Heart right ventricle (tissue), 16 donors: ENCODE measurements around the gene THBD. TPM values are rescaled to one million over a fixed set of nuclear protein-coding genes. Genes with fewer than 3 reads are reported as not detected.

Experiments used
- ATAC-seq, 8 donors: fragments of 200-7000 bp; cut with Tn5 transposase; one replicate each; pipeline ENCODE4 v1.9.1; 2020; ENCODE audit warnings: mild to moderate bottlenecking in 8 of 8, moderate library complexity in 8 of 8, moderate number of reproducible peaks in 1 of 8
- DNase-seq, 2 donors: peaks; one replicate each; pipeline ENCODE4 v3.0.0-alpha.2; 2020
- H3K27ac ChIP-seq, 10 donors: fragments of 200-600 bp; sonication (generic) in 2 of 10; one replicate each; pipeline versions ENCODE4 v1.5.0 to v1.8.0; 2020 to 2022; ENCODE audit warnings: mild to moderate bottlenecking in 3 of 10
- H3K27me3 ChIP-seq, 7 donors: fragments of 200-600 bp; one replicate each; pipeline ENCODE4 v1.8.0; 2021 to 2022; ENCODE audit warnings: mild to moderate bottlenecking in 2 of 7
- H3K36me3 ChIP-seq, 9 donors: fragments of 200-600 bp; sonication (generic) in 1 of 9; one replicate each; pipeline versions ENCODE4 v1.5.0 to v1.8.0; 2020 to 2022; ENCODE audit warnings: mild to moderate bottlenecking in 2 of 9
- H3K4me1 ChIP-seq, 9 donors: fragments of 200-600 bp; sonication (generic) in 1 of 9; one replicate each; pipeline versions ENCODE4 v1.5.0 to v1.8.0; 2020 to 2022; ENCODE audit warnings: mild to moderate bottlenecking in 4 of 9
- H3K4me3 ChIP-seq, 10 donors: fragments of 200-600 bp; sonication (generic) in 2 of 10; one replicate each; pipeline versions ENCODE4 v1.5.0 to v1.8.0; 2020 to 2022; ENCODE audit warnings: mild to moderate bottlenecking in 7 of 10, moderate library complexity in 2 of 10
- H3K9me3 ChIP-seq, 11 donors: fragments of 200-600 bp in 10 of 11; sonication (generic) in 2 of 11; one replicate each; pipeline versions ENCODE4 v1.5.0 to v1.8.0; 2013 to 2022; ENCODE audit warnings: mild to moderate bottlenecking in 2 of 11, control low read depth in 1 of 11, moderate library complexity in 1 of 11
- CTCF ChIP-seq, 9 donors: fragments of 200-600 bp; sonication (generic) in 2 of 9; IDR thresholded peaks; one replicate each; pipeline versions ENCODE4 v1.5.0 to v1.8.0; 2021 to 2022; ENCODE audit warnings: antibody characterized with exemption in 9 of 9, mild to moderate bottlenecking in 5 of 9, moderate library complexity in 1 of 9
- WGBS, 2 donors: extraction: QIAGEN DNeasy Blood & Tissue Kit; methylation state at CpG; one replicate each; pipeline ENCODE4 v1.1.7; 2013; ENCODE audit warnings: inconsistent platforms in 1 of 2; 5-methylcytosine and 5-hydroxymethylcytosine counted together
- intact Hi-C, 10 donors: fragments of 100-400 bp; cut with DNase I; formaldehyde crosslinking; loops; one replicate each; pipeline versions ENCODE4 v1.11.1 to v1.14.2; 2022
- polyA plus RNA-seq, 2 donors: library from polyadenylated mRNA; stranded (reverse); fragments of 200-250 nt; gene quantifications; one replicate each; pipeline ENCODE4 v1.2.3, GENCODE V29; 2013
- total RNA-seq, 10 donors: library from RNA; stranded (reverse); fragmentation: NEBNext Ultra II Directional in 3 of 10; extraction: Animal tissue kit (Norgen Biotek cat#: 25700) in 3 of 10; gene quantifications; one replicate each; pipeline versions ENCODE4 v1.2.1 to v1.2.4, GENCODE V29; 2021 to 2023
- donor health status: Arrhythmogenic right ventricular cardiomyopathy.
- donor health status: ischemic (EF 13 %, LVEDD 7.1; RV severe dilation, severe dysfunction).
- donor health status: healthy with polysubstance abuse.
- donor health status: DM: no; HTN: yes; CAD: no.
- donor health status: DM: no; HTN: no; CAD: no.
- donor health status: ischemic (EF 25% LVEDD 6.9; RV normal size, moderate dysfunction).
- donor health status: ischemic (EF 25% LVEDD 5.7; RV mildly dilated, moderate dysfunction).
- donor health status: healthy.
- donor health status: DM: yes; HTN: yes; CAD: no.
- donor health status: Ischemic cardiomyopathy.
- donor health status: ischemic (EF 35%, LVEDD 5.7; RV mildly dilated, moderate dysfunction).
- donor health status: nonischemic (EF 11% LVEDD 7.7; RV severe dilation, severe dysfunction).
- donor health status: DM: yes; HTN: yes; CAD: no.
- donor health status: PGD.
- donor health status: ischemic (EF 29% LVEDD 5.4; RV normal size, mild dysfunction).
- donor health status: nonischemic (EF 23%, LVEDD 6.1; RV moderate dilation, normal function).

Gene THBD
- total and polyA plus RNA-seq, 12 donors: 11.1 to 61.0 (median 17.4) TPM

GRCh38 chr20:23035731-23036130, 13.7 kb downstream of the THBD start:
- intact Hi-C loops: loop anchor here in 1 of 10 donors (10.0 kb wide), 1 partner anchor 341 kb away; no protein-coding TSS in a partner anchor
- no peak for TF ChIP-seq CTCF (IDR thresholded peaks at IDR 0.05)
- Histone ChIP-seq H3K4me3 (peak overlapping the region in 4 of 10 donors; percentile 28 to 41 (median 32)), H3K9me3 (no peaks in the 10 kb centered on the region), H3K27me3 (peaks cover 0 to 70% (median 48%) of the 10 kb centered on the region in 7 donors), H3K4me1 (peaks cover 0 to 20% (median 15%) of the 10 kb centered on the region in 9 donors), H3K36me3 (no peaks in the 10 kb centered on the region), H3K27ac (no peak overlapping the region)
- 94 to 95% methylated on average over 41 of the region's 41 CpGs for WGBS, 2 donors
- no peak for DNase-seq
- ATAC-seq: no peak

GRCh38 chr20:23034721-23035671, 14.5 kb downstream of the THBD start, which contains the start of gene SSTR4:
Gene SSTR4 (plus strand): TSS chr20:23035312. CDS start chr20:23035484, 172 bp downstream.
- Histone ChIP-seq H3K36me3 (no peaks in the 10 kb centered on the region), H3K27ac (no peak within 1 kb of the TSS), H3K27me3 (peaks cover 0 to 68% (median 42%) of the 10 kb centered on the region in 7 donors), H3K4me3 (peak within 1 kb of the TSS in 5 of 10 donors; percentile 28 to 41 (median 35)), H3K9me3 (no peaks in the 10 kb centered on the region), H3K4me1 (peaks cover 0 to 20% (median 15%) of the 10 kb centered on the region in 9 donors)
- ATAC-seq (no peak), DNase-seq (no peak)
- WGBS, 2 donors: 22 to 24% methylated on average over 71 to 83 of the region's 83 CpGs
- intact Hi-C loops: loop anchor here in 1 of 10 donors (10.0 kb wide), 1 partner anchor 340 kb away; no protein-coding TSS in a partner anchor
- no peak for TF ChIP-seq CTCF (IDR thresholded peaks at IDR 0.05)

GRCh38 chr20:23033918-23034317, 15.6 kb downstream of the THBD start:
- H3K27me3 ChIP-seq: peaks cover 0 to 62% (median 44%) of the 10 kb centered on the region in 7 donors
- H3K9me3 ChIP-seq: no peaks in the 10 kb centered on the region
- peaks cover 0 to 20% (median 15%) of the 10 kb centered on the region in 9 donors for H3K4me1 ChIP-seq
- TF ChIP-seq CTCF (IDR thresholded peaks at IDR 0.05): no peak
- 96 to 97% methylated on average over 4 of the region's 4 CpGs for WGBS, 2 donors
- no peaks in the 10 kb centered on the region for H3K36me3 ChIP-seq
- H3K27ac ChIP-seq: no peak overlapping the region
- ATAC-seq (no peak), DNase-seq (no peak)
- H3K4me3 ChIP-seq: no peak overlapping the region
- intact Hi-C loops: loop anchor here in 1 of 10 donors (10.0 kb wide), 1 partner anchor 339 kb away; no protein-coding TSS in a partner anchor

GRCh38 chr20:23032750-23033078, 16.8 kb downstream of the THBD start:
- 61 to 65% methylated on average over 5 of the region's 5 CpGs for WGBS, 2 donors
- Histone ChIP-seq H3K27ac (no peak overlapping the region), H3K4me1 (peaks cover 0 to 20% (median 15%) of the 10 kb centered on the region in 9 donors), H3K36me3 (no peaks in the 10 kb centered on the region), H3K27me3 (peaks cover 0 to 52% (median 41%) of the 10 kb centered on the region in 7 donors), H3K9me3 (no peaks in the 10 kb centered on the region), H3K4me3 (no peak overlapping the region)
- DNase-seq: no peak
- no peak for TF ChIP-seq CTCF (IDR thresholded peaks at IDR 0.05)
- intact Hi-C loops: loop anchor here in 1 of 10 donors (10.0 kb wide), 1 partner anchor 338 kb away; no protein-coding TSS in a partner anchor
- ATAC-seq: peak in 3 of 8 donors; percentile 18 to 22 (median 20)
